ENCODE results near the gene CDC42BPG. TPM values are rescaled to one million over a fixed set of nuclear protein-coding genes. Genes with fewer than 3 reads are reported as not detected.

Gene CDC42BPG
- total and polyA plus RNA-seq, 10 of the 15 experiments (the other 5 are each of a cell fraction or from before 2014, with no cell fraction given), result 0.02 to 1.3 (median 0.09) TPM; not detected in 1

DNA sequence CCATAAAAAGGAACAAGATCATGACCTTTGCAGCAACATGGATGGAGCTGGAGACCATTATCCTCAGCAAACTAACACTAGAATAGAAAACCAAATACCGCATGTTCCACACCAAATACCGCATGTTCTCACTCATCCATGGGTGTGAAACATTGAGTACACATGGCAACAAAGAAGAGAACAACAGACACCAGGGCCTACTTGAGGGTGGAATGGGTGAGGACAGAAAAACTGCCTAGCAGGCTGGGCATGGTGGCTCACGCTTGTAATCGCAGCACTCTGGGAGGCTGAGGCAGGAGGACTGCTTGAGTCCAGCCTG, 21.7 kb upstream of the CDC42BPG start (continued):
- TF ChIP-seq POLR2AphosphoS5 (IDR thresholded peaks at IDR 0.05; ENCODE audit: low read length) (peak; percentile 46; the same call in 1 of the 2 replicates), MEF2A (IDR thresholded peaks at IDR 0.05; ENCODE audit: insufficient read depth, low read depth, low read length) (no peak), GABPA (IDR thresholded peaks at IDR 0.05; ENCODE audit: low read depth) (no peak), NR2F1 (conservative IDR thresholded peaks at IDR 0.05) (peak; percentile 63), ZSCAN29 (IDR thresholded peaks at IDR 0.05) (no peak), RUNX3 (IDR thresholded peaks at IDR 0.05; ENCODE audit: low read length) (no peak), RBBP5 (conservative IDR thresholded peaks at IDR 0.05) (no peak), SPI1 (IDR thresholded peaks at IDR 0.05; ENCODE audit: borderline replicate concordance, insufficient read depth, low read depth, low read length) (no peak), RELA (IDR thresholded peaks at IDR 0.05; ENCODE audit: borderline replicate concordance, partially characterized antibody) (no peak), YY1 (IDR thresholded peaks at IDR 0.05; ENCODE audit: low read depth, low read length) (0 out of 2 replicates have a peak, but pooled peaks have one; percentile 27), ZZZ3 (IDR thresholded peaks at IDR 0.05; ENCODE audit: control insufficient read depth, insufficient read length, low read depth) (no peak), MYB (IDR thresholded peaks at IDR 0.05; ENCODE audit: borderline replicate concordance, low read depth, low read length) (no peak), BACH1 (IDR thresholded peaks at IDR 0.05; ENCODE audit: borderline replicate concordance) (no peak), EGR1 (IDR thresholded peaks at IDR 0.05; ENCODE audit: borderline replicate concordance in 1 of 2, low read depth in 2 of 2, low read length in 2 of 2) (no peak), ESRRA (IDR thresholded peaks at IDR 0.05; ENCODE audit: low read length) (no peak), JUNB (IDR thresholded peaks at IDR 0.05) (no peak), FOXM1 (IDR thresholded peaks at IDR 0.05; ENCODE audit: low read depth, low read length) (no peak), ZNF274 (IDR thresholded peaks at IDR 0.05; ENCODE audit: insufficient read depth, insufficient read length) (no peak), MEF2B (IDR thresholded peaks at IDR 0.05; ENCODE audit: partially characterized antibody, poor library complexity, severe bottlenecking) (no peak), SMC3 (IDR thresholded peaks at IDR 0.05; ENCODE audit: borderline replicate concordance, low read length) (no peak), CHD2 (IDR thresholded peaks at IDR 0.05; ENCODE audit: borderline replicate concordance, low read depth, low read length) (no peak), EP300 (IDR thresholded peaks at IDR 0.05; ENCODE audit: borderline replicate concordance in 1 of 2, control insufficient read depth in 1 of 2, low read depth in 2 of 2, low read length in 2 of 2) (no peak)
- TF ChIP-seq, protein P1, sequence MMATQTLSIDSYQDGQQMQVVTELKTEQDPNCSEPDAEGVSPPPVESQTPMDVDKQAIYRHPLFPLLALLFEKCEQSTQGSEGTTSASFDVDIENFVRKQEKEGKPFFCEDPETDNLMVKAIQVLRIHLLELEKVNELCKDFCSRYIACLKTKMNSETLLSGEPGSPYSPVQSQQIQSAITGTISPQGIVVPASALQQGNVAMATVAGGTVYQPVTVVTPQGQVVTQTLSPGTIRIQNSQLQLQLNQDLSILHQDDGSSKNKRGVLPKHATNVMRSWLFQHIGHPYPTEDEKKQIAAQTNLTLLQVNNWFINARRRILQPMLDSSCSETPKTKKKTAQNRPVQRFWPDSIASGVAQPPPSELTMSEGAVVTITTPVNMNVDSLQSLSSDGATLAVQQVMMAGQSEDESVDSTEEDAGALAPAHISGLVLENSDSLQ (IDR thresholded peaks at IDR 0.05), result no peak
- TF ChIP-seq, protein P2, sequence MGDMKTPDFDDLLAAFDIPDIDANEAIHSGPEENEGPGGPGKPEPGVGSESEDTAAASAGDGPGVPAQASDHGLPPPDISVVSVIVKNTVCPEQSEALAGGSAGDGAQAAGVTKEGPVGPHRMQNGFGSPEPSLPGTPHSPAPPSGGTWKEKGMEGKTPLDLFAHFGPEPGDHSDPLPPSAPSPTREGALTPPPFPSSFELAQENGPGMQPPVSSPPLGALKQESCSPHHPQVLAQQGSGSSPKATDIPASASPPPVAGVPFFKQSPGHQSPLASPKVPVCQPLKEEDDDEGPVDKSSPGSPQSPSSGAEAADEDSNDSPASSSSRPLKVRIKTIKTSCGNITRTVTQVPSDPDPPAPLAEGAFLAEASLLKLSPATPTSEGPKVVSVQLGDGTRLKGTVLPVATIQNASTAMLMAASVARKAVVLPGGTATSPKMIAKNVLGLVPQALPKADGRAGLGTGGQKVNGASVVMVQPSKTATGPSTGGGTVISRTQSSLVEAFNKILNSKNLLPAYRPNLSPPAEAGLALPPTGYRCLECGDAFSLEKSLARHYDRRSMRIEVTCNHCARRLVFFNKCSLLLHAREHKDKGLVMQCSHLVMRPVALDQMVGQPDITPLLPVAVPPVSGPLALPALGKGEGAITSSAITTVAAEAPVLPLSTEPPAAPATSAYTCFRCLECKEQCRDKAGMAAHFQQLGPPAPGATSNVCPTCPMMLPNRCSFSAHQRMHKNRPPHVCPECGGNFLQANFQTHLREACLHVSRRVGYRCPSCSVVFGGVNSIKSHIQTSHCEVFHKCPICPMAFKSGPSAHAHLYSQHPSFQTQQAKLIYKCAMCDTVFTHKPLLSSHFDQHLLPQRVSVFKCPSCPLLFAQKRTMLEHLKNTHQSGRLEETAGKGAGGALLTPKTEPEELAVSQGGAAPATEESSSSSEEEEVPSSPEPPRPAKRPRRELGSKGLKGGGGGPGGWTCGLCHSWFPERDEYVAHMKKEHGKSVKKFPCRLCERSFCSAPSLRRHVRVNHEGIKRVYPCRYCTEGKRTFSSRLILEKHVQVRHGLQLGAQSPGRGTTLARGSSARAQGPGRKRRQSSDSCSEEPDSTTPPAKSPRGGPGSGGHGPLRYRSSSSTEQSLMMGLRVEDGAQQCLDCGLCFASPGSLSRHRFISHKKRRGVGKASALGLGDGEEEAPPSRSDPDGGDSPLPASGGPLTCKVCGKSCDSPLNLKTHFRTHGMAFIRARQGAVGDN (IDR thresholded peaks at IDR 0.05), result peak; percentile 52
- TF ChIP-seq, protein P3, sequence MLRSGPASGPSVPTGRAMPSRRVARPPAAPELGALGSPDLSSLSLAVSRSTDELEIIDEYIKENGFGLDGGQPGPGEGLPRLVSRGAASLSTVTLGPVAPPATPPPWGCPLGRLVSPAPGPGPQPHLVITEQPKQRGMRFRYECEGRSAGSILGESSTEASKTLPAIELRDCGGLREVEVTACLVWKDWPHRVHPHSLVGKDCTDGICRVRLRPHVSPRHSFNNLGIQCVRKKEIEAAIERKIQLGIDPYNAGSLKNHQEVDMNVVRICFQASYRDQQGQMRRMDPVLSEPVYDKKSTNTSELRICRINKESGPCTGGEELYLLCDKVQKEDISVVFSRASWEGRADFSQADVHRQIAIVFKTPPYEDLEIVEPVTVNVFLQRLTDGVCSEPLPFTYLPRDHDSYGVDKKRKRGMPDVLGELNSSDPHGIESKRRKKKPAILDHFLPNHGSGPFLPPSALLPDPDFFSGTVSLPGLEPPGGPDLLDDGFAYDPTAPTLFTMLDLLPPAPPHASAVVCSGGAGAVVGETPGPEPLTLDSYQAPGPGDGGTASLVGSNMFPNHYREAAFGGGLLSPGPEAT (IDR thresholded peaks at IDR 0.05; ENCODE audit: low read depth), result no peak
